T-helper 17 cell (primary cell): ENCODE measurements around the gene POLK. TPM values are rescaled to one million over a fixed set of nuclear protein-coding genes. Genes with fewer than 3 reads are reported as not detected.

Experiments used
- ATAC-seq: fragments of 150-1000 bp; cut with Tn5 transposase; 2 replicates; pipeline ENCODE4 v1.10.0; 2021; ENCODE audit warnings: mild to moderate bottlenecking, moderate library complexity
- DNase-seq, 3 donors: peaks; one replicate each; pipeline versions ENCODE4 v3.0.0 to v3.0.0-alpha.2; 2020 to 2021
- H3K9me3 ChIP-seq: one replicate; pipeline ENCODE4 v1.7.0; 2013; ENCODE audit warnings: low read length, mild to moderate bottlenecking; ENCODE audit not compliant: control insufficient read depth, poor library complexity, severe bottlenecking
- H3K27ac Mint-ChIP-seq: one replicate; pipeline ENCODE4 v1.8.0; 2022; ENCODE audit warnings: mild to moderate bottlenecking, moderate library complexity, mixed read lengths
- H3K27me3 Mint-ChIP-seq: one replicate; pipeline ENCODE4 v1.8.0; 2022; ENCODE audit warnings: mixed read lengths
- H3K36me3 Mint-ChIP-seq: one replicate; pipeline ENCODE4 v1.8.0; 2022; ENCODE audit warnings: low read depth, mixed read lengths
- H3K4me1 Mint-ChIP-seq: one replicate; pipeline ENCODE4 v1.8.0; 2022; ENCODE audit warnings: mild to moderate bottlenecking, mixed read lengths
- H3K4me3 Mint-ChIP-seq: one replicate; pipeline ENCODE4 v1.8.0; 2022; ENCODE audit warnings: mild to moderate bottlenecking, moderate library complexity, mixed read lengths
- total RNA-seq, 4 donors: library from RNA in 2 of 4; stranded (reverse) in 2 of 4; gene quantifications; one replicate each; pipeline ENCODE4 v1.2.3 and lab custom pipeline; 2022 to 2026

Gene POLK
- total RNA-seq, result 10 to 100 TPM; 18.8 to 23.4 TPM
- total RNA-seq (lab: John Stamatoyannopoulos, UW), result 48.4 to 68.7 reads per million in 2 donors

GRCh38 chr5:75511435-75512382, at the start of gene POLK, which contains the start of gene CERT1:
Gene POLK, plus strand, starts transcription at chr5:75511891.
Gene CERT1, minus strand, starts transcription at chr5:75511629. Its CDS starts 422 bp downstream, at chr5:75511207.
- H3K4me3 Mint-ChIP-seq, result peak within 1 kb of the TSS; percentile 93
- no peaks in the 10 kb centered on the region for H3K27me3 Mint-ChIP-seq
- peak; percentile 80 to 90 (median 86) for DNase-seq
- ATAC-seq, result peak; percentile 93
- H3K36me3 Mint-ChIP-seq, result no peaks in the 10 kb centered on the region
- peaks cover 39% of the 10 kb centered on the region for H3K4me1 Mint-ChIP-seq
- peak within 1 kb of the TSS; percentile 89 for H3K27ac Mint-ChIP-seq
- no peaks in the 10 kb centered on the region for H3K9me3 ChIP-seq

DNA sequence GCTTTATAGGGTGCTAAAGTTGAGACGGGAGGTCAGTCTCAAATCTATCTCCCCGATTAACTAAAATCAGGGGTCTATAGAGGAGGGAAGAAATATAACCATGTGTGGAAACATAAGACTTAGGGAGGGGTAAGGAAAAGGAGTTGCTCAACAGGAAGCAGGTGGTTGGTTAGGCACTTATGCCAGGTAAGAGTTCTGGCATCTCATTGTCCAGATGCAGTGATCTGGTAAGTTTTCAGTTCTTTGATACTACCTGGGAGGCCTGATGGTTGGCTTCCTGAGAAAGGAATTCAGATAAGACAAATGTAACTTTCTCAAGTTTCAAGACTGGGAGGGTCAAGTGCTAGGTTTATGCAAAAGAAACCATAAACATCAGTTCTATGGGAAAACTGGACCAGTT, 48.0 kb upstream of the POLK start:
- DNase-seq (no peak), ATAC-seq (no peak)
- H3K27me3 Mint-ChIP-seq, result no peaks in the 10 kb centered on the region
- H3K36me3 Mint-ChIP-seq, result no peaks in the 10 kb centered on the region
- H3K27ac Mint-ChIP-seq, result no peak overlapping the region
- peaks cover 31% of the 10 kb centered on the region for H3K4me1 Mint-ChIP-seq
- no peak overlapping the region for H3K4me3 Mint-ChIP-seq
- no peaks in the 10 kb centered on the region for H3K9me3 ChIP-seq

DNA sequence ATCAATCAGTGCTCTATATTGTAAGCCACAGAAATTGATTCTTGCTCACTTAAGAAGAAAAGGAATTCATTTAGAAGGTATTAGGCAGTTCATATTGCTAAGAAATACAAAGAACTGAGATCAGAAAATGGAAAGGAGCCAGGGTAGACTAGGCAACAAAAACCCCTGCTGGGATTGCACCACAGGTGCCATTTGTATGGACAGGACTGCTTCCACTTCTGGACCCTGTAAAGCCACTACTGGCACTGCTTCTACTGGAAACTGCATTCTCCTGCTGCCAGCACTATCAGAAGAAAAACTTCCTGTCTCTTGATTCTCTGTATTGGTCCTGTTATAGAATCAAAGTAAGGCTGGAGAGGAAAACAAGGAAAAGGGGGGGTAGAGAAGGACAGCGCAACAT, 46.2 kb upstream of the POLK start:
- H3K36me3 Mint-ChIP-seq, result no peaks in the 10 kb centered on the region
- DNase-seq, result no peak
- no peak overlapping the region for H3K4me3 Mint-ChIP-seq
- H3K9me3 ChIP-seq, result no peaks in the 10 kb centered on the region
- H3K27me3 Mint-ChIP-seq, result no peaks in the 10 kb centered on the region
- no peak overlapping the region for H3K27ac Mint-ChIP-seq
- no peak for ATAC-seq
- H3K4me1 Mint-ChIP-seq, result peaks cover 30% of the 10 kb centered on the region

DNA sequence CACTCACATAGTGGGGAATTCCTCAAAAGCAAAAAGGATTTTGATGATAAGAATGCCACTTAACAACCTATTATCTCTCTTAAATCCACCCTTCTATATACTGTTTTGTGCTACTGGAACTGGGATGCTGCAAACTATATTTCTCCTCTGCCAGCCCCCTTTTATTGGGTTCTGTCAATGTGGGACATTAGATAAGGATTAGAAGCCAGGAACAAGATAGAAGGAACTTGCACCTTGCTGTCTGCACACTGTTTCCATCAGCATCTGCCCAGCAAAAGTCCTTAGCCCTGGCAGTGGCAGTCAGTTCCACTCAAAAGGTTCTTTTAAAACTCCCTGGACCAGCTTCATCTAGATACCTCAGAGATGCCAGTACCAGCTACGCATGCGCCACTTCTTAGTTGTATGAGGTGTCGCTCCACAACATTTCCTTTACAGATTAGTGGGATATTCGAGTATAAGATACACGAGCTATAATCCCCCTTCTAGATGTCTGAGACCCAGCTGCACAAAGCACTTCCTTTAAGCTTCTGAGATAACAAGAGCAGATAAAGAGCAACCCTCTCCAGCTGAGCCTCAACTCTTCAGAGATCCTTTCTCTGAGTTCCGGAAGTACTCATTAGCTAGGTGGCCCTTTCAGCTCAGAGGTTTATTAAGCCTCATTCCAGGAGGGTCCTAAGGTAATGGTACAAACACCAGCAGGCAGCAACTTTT, 45.5 kb upstream of the POLK start:
- no peaks in the 10 kb centered on the region for H3K9me3 ChIP-seq
- Mint-ChIP-seq H3K27me3 (no peaks in the 10 kb centered on the region), H3K36me3 (no peaks in the 10 kb centered on the region), H3K4me3 (no peak overlapping the region), H3K27ac (no peak overlapping the region), H3K4me1 (peaks cover 27% of the 10 kb centered on the region)
- no peak for DNase-seq
- no peak for ATAC-seq

- H3K36me3 Mint-ChIP-seq, result peaks cover 2% of the 10 kb centered on the region
Observed at GRCh38 chr5:75468593-75468992, 43.1 kb upstream of the POLK start.

DNA sequence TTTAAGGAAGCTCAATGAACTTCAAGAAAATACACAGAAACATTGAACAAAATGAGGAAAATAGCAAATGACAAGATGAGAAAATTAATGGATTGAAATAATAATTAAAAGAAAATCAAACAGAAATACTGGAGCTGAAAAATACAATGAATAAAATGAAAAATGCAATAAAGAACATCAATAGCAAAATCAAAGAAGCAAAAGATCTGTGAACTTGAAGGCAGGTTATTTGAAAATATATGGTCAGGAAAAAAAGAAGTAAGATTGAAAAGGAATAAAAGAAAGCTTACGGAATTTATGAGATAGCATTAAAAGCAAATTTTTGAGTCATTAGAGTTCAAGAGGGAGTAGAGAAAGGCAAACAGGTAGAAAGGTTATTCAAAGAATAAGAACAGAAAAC, 42.7 kb upstream of the POLK start:
- no peak overlapping the region for H3K4me3 Mint-ChIP-seq
- H3K36me3 Mint-ChIP-seq, result peaks cover 2% of the 10 kb centered on the region
- DNase-seq, result no peak

More at GRCh38 chr5:75468593-75468992, 43.1 kb upstream of the POLK start:
- no peak for ATAC-seq
- H3K9me3 ChIP-seq, result no peaks in the 10 kb centered on the region
- peaks cover 21% of the 10 kb centered on the region for H3K4me1 Mint-ChIP-seq
- H3K27ac Mint-ChIP-seq, result no peak overlapping the region
- H3K27me3 Mint-ChIP-seq, result no peaks in the 10 kb centered on the region
- no peak overlapping the region for H3K4me3 Mint-ChIP-seq
- no peak for DNase-seq

GRCh38 chr5:75471193-75471592, 40.5 kb upstream of the POLK start:
- ATAC-seq (no peak), DNase-seq (no peak)
- Mint-ChIP-seq H3K36me3 (peaks cover 2% of the 10 kb centered on the region), H3K27me3 (no peaks in the 10 kb centered on the region), H3K27ac (no peak overlapping the region), H3K4me1 (peaks cover 11% of the 10 kb centered on the region), H3K4me3 (no peak overlapping the region)
- no peaks in the 10 kb centered on the region for H3K9me3 ChIP-seq

More for the DNA sequence above, 42.7 kb upstream of the POLK start:
- ATAC-seq, result no peak
- H3K27ac Mint-ChIP-seq, result no peak overlapping the region
- no peaks in the 10 kb centered on the region for H3K9me3 ChIP-seq
- peaks cover 17% of the 10 kb centered on the region for H3K4me1 Mint-ChIP-seq
- H3K27me3 Mint-ChIP-seq, result no peaks in the 10 kb centered on the region

DNA sequence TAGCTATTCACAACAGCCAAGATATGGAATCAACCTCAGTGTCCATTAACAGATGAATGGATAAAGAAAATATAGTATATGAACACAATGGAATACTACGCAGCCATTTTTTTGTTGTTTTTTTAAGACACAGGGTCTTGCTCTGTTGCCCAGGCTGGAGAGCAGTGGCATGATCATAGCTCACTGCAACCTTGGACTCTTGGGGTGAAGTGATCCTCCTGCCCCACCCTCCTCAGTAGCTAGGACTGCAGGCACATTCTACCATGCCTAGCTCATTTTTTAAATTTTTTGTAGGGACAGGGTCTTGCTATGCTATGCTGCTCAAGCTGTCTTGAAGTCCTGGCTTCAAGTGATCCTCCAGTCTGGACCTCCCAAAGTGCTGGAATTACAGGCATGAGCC, 38.7 kb upstream of the POLK start:
- ATAC-seq (no peak), DNase-seq (no peak)
- H3K4me3 Mint-ChIP-seq, result no peak overlapping the region
- no peak overlapping the region for H3K27ac Mint-ChIP-seq
- peaks cover 9% of the 10 kb centered on the region for H3K4me1 Mint-ChIP-seq
- H3K27me3 Mint-ChIP-seq, result no peaks in the 10 kb centered on the region
- H3K9me3 ChIP-seq, result no peaks in the 10 kb centered on the region
- peaks cover 5% of the 10 kb centered on the region for H3K36me3 Mint-ChIP-seq

GRCh38 chr5:75473463-75473862, 38.2 kb upstream of the POLK start:
- DNase-seq (no peak), ATAC-seq (no peak)
- no peaks in the 10 kb centered on the region for H3K9me3 ChIP-seq
- peaks cover 5% of the 10 kb centered on the region for H3K36me3 Mint-ChIP-seq
- peaks cover 9% of the 10 kb centered on the region for H3K4me1 Mint-ChIP-seq
- no peak overlapping the region for H3K27ac Mint-ChIP-seq
- H3K4me3 Mint-ChIP-seq, result no peak overlapping the region
- H3K27me3 Mint-ChIP-seq, result no peaks in the 10 kb centered on the region

- Mint-ChIP-seq H3K36me3 (peaks cover 5% of the 10 kb centered on the region), H3K27me3 (no peaks in the 10 kb centered on the region), H3K27ac (no peak overlapping the region), H3K4me3 (no peak overlapping the region), H3K4me1 (peaks cover 9% of the 10 kb centered on the region)
- ATAC-seq (no peak), DNase-seq (no peak)
- no peaks in the 10 kb centered on the region for H3K9me3 ChIP-seq
Observed at GRCh38 chr5:75475364-75475763, 36.3 kb upstream of the POLK start.

GRCh38 chr5:75481024-75481423, 30.7 kb upstream of the POLK start:
- DNase-seq, result no peak
- H3K36me3 Mint-ChIP-seq, result peaks cover 2% of the 10 kb centered on the region
- ATAC-seq, result no peak
- no peak overlapping the region for H3K27ac Mint-ChIP-seq
- no peaks in the 10 kb centered on the region for H3K27me3 Mint-ChIP-seq
- no peak overlapping the region for H3K4me3 Mint-ChIP-seq
- H3K9me3 ChIP-seq, result no peaks in the 10 kb centered on the region
- peaks cover 8% of the 10 kb centered on the region for H3K4me1 Mint-ChIP-seq

- no peaks in the 10 kb centered on the region for H3K36me3 Mint-ChIP-seq
- H3K27me3 Mint-ChIP-seq, result no peaks in the 10 kb centered on the region
- no peak for ATAC-seq
- H3K27ac Mint-ChIP-seq, result no peak overlapping the region
- peaks cover 4% of the 10 kb centered on the region for H3K4me1 Mint-ChIP-seq
- H3K4me3 Mint-ChIP-seq, result no peak overlapping the region
- no peak for DNase-seq
- H3K9me3 ChIP-seq, result no peaks in the 10 kb centered on the region
Observed at GRCh38 chr5:75482482-75482881, 29.2 kb upstream of the POLK start.

- peaks cover 2% of the 10 kb centered on the region for H3K36me3 Mint-ChIP-seq
- no peak overlapping the region for H3K27ac Mint-ChIP-seq
Observed at GRCh38 chr5:75484605-75485004, 27.1 kb upstream of the POLK start.

More at GRCh38 chr5:75484605-75485004, 27.1 kb upstream of the POLK start:
- no peak overlapping the region for H3K4me3 Mint-ChIP-seq
- no peaks in the 10 kb centered on the region for H3K27me3 Mint-ChIP-seq
- DNase-seq (no peak), ATAC-seq (no peak)
- H3K9me3 ChIP-seq, result no peaks in the 10 kb centered on the region
- H3K4me1 Mint-ChIP-seq, result peaks cover 6% of the 10 kb centered on the region
